Measurements from ENCODE around the gene COL6A1.

COL6A1 gene

GRCh38 chr21:46006547-46007491 is 25.2 kb downstream of the COL6A1 start:
- no peak for DNase-seq (ENCODE audit: low read depth)

- no peak for DNase-seq (ENCODE audit: low read depth)
Observed at GRCh38 chr21:46007492-46007868, 25.9 kb downstream of the COL6A1 start.

DNA sequence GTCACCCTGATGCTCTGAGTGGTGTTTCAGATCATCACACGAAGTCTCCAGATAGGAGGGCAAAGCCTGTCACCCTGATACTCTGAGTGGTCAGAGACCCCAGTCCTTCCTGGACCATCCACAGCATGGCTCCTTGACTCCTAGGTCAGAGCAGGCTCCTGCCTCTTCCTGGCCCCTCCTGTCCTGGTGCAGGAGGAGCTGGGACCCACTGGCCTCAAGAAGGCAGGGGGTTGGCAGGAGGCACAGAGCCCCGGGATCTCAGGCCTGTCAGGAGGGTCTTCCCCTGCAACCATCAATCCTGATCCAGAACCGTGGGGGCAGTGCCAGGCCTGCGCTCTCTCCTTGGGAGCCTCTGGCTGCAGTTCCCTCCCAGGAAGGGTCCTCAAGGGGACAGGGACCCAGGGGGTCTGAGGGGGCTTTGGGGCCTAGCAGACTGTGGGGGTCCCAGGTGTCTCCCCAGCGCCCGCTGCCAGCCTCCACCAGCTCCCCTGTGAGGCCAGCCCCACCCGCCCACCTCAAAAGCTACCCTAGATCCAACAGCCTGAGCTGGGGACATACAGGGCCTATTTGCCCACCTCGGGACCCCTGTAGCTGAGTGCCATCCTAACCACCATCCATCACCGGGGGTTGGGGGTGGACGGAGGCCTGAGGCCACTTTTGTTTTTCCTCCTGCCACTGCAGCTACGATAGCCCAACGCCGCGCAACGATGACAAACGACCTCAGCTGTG is 27.5 kb downstream of the COL6A1 start:
- DNase-seq (ENCODE audit: low read depth), result no peak

GRCh38 chr21:46009951-46010705 is 28.6 kb downstream of the COL6A1 start:
- DNase-seq (ENCODE audit: low read depth), result no peak

GRCh38 chr21:46011267-46011967 is 29.8 kb downstream of the COL6A1 start:
- DNase-seq (ENCODE audit: low read depth), result no peak

DNA sequence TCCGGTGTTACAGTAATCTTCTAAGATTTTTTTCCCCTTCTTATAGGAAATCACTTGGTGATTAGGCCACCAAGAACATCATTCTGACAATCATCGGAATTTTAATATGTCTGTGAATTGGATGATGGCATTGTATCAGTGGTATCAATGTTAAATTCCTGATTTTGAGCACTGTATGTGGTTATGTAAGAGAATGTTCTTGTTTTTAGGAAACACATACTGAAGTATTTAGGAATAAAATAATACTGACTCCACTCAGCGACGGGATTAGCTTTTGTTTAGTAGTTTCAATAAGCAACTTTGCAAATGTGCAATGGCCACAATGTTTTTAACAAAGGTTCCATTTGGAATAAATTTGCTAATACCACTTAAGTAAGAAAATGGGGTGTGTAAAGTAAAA is 30.6 kb downstream of the COL6A1 start:
- DNase-seq (ENCODE audit: low read depth), result no peak

DNA sequence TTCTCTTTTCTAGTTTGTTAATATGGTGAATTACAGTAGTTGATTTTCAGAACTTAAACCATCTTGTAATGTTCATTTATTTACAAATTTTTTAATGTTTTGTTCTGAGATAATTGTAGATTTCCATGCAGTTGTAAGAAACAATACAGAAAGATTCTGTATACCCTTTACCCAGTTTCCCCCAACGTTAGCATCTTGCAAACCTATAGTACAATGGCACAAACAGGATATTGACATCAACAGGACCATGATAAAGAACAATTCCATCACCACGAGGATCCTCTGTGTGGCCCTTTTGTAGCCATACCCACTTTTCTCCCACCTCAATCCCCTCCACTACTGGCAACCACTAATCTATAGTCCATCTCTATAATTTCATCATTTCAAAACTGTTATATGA is 33.3 kb downstream of the COL6A1 start:
- DNase-seq (ENCODE audit: low read depth), result no peak

DNA sequence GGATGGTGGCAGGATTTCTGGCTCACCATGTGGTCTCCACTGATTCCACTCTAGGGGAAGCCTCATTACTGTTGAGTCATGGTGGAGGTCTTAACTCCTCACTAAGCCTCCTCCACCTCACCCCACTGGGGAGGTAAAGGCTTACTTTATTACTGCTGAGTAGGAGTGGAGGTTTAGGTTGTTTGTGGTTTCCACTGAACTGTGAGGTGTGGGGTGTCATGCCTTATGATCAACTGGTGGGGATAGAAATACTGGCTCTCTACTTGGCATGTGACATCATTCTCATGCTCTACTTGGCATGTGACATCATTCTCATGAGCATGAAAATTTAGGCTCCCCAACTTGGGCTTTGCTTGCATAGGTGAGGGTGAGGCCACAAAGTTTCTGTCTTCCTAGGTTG is 35.6 kb downstream of the COL6A1 start:
- no peak for DNase-seq (ENCODE audit: low read depth)

DNA sequence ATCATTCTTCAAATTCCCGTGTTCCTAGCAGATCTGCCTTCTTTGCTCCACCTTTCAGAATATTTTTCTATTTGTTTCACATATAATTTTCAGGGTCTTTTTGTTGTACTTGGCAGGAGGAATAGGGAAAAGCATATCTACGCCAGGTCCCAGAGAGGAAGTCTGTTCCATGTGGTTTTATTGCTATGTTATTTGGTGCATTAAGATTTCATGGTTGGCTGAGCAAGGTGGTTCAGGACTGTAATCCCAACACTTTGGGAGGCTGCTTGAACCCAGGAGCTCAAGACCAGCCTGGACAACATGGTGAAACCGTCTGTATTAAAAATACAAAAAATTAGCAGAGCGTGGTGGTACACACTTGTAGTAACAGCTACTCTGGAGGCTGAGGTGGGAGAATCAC is 36.1 kb downstream of the COL6A1 start:
- no peak for DNase-seq (ENCODE audit: low read depth)

DNA sequence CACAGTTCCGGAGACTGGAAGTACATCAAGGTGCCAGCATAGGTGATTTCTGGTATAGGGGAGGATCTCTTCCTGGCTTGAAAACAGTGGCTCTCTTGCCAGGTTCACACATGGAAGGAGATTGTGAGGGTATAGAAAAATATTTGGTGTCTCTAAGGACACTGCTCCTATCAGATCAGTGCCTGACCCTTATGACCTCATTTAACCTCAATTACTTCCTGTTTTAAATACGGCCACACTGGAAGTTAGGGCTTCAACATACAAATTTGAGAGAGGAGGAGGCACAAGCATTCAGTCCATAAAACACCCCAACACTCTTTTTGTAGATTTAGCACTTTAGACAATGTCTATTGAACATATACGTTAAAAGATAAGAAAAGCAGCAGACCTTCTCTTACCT is 37.0 kb downstream of the COL6A1 start:
- no peak for DNase-seq (ENCODE audit: low read depth)

- DNase-seq (ENCODE audit: low read depth), result no peak
Observed at GRCh38 chr21:46020581-46020980, 39.0 kb downstream of the COL6A1 start.

GRCh38 chr21:46021398-46021797 is 39.8 kb downstream of the COL6A1 start:
- no peak for DNase-seq (ENCODE audit: low read depth)

- DNase-seq (ENCODE audit: low read depth), result no peak
Observed at GRCh38 chr21:46021978-46022544, 40.5 kb downstream of the COL6A1 start.

DNA sequence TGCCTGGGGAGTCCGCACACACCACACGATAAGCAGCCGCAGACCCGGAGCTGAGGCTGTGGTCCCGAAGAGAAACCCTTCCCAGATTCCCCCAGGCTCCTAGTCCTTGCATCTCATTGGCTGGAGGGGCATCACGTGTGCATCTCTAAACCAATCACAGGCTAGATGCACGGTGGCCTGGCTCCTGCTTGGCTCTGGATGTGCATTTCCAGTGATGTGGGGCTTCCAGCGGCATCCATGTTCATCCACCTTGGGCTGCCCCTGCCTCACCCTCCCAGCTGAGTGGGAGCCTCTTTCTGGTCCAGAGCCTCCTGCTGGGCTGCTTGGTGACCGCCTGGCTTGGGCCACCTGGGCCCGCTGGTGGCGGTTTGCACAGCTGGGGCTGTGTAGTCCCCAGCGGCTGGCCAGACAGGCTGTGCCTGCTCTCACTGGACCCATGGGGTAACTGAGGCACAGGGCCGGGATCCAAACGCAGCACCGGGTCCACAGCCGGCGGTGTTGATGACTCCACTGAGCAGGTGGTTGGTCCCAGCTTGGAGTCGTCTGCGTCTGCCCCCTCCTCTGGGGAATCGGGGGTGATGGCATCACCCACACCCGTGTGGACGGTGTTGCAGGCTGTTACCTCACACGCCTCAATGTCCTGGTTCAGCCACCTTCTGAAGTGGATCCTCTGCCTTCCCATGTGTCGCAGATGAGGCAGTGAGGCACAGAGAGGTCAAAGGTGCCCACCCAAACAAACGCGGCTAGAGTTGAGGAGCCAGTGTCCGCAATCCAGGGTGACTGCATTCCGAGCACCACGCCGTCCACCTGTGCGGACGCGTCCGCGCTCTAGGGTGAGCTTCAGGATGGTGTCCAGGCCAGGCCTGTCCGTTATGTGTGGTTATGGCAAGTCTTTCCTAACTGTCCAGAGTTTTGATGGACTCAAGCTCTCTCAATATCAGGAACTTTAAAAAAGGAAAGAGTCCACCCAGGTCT is 41.3 kb downstream of the COL6A1 start:
- DNase-seq (ENCODE audit: low read depth), result no peak

GRCh38 chr21:46023555-46023954 is 42.0 kb downstream of the COL6A1 start:
- DNase-seq (ENCODE audit: low read depth), result no peak

DNA sequence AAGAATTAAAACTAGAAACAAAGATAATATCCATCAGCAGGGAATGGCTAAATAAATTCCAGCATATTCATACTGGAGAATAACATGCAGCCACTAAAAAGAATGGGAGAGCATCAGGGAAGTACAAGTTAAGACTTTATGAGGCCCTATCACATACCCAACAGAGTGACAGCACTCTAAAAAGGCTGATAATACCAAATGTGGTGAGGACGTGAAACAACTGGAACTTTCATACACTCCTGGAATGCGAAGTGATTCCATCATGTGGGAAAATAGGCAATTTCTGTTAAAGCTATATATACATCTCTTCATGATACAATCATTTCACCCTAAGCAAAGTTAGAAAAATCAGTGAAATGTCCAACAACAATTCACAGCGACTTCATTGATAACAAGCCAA is 42.6 kb downstream of the COL6A1 start:
- DNase-seq (ENCODE audit: low read depth), result no peak

- DNase-seq (ENCODE audit: low read depth), result peak; percentile 29
Observed at GRCh38 chr21:46025113-46025770, 43.7 kb downstream of the COL6A1 start.

- DNase-seq (ENCODE audit: low read depth), result no peak
Observed at GRCh38 chr21:46027851-46028493, 46.4 kb downstream of the COL6A1 start.

DNA sequence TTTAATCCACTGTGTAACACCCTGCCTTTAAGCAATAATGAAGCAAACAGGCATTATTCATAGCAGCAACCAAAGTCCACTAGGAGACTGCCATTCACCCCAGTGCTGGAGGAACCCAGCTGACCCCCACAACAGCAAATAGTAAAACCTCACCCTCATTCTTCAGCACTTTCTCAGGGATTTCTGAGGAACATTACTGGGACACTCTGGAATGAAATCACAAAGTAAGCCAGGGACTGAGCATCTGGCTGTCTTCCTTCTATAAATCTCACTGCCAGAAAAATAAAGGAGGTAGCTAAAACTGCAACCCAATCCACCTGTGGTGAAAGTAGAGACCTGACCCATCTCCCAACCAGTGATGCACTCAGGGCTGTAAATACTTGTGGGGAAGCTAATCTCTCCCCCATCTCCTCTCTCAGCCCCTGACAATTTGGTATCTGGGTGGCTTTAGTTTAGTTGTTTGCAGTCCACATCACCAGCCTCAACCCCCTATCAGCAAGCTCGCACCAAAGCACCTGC is 47.1 kb downstream of the COL6A1 start:
- no peak for DNase-seq (ENCODE audit: low read depth)

Measured in HS-5 (cell line).